KOPT-K1 (cell line): ENCODE results near the gene SDK2.

ENCODE experiments used
- H3K27ac ChIP-seq: fragments of 200-600 bp; sonication (generic); 2 replicates; pipeline ENCODE4 v1.5.1; 2016; ENCODE audit warnings: antibody characterized with exemption, mild to moderate bottlenecking, low read depth, low read length; ENCODE audit not compliant: poor library complexity, severe bottlenecking
- H3K36me3 ChIP-seq: fragments of 200-600 bp; sonication (generic); 2 replicates; pipeline ENCODE4 v1.5.1; 2017; ENCODE audit warnings: antibody characterized with exemption, mild to moderate bottlenecking, low read length, moderate library complexity; ENCODE audit not compliant: insufficient read depth
- H3K9me3 ChIP-seq: fragments of 200-600 bp; sonication (generic); 2 replicates; pipeline ENCODE4 v1.5.1; 2017; ENCODE audit warnings: antibody characterized with exemption, low read length, mild to moderate bottlenecking; ENCODE audit not compliant: insufficient read depth, poor library complexity, severe bottlenecking

The SDK2 gene

DNA sequence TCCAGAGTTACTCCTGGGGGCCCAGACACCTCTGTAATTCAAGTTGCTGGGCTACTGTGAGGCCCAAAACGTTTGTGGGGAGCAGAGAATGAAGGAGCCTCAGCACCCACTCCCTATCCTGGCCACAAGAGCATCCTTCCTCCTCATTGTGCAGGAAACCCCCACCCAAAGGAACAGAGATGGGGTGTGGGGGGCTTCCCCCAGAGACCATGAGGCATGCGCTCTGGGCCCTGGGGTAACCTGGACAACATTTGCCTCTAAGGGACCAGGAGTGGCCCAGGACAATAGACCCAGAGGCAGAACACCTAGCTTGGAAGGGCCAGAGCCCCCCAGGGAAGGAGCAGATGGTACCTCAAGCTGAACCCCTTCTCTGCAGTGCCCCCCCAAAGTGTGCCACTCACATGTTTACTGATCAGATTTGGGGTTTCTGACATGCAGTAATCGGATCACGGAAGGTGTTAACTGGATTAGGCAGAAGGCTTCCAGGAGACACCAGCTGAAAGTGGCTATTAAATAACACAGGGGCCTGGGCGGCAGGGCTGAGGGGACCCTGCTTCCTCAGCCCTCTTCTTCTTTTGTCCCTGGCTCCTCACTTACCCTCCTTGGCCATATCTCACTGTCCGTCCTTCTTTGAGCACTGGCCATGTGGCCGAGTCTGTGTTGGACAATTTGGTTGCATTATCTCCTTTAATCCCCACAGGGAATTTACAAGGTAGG is 50.8 kb downstream of the SDK2 start:
- H3K27ac ChIP-seq = peak overlapping the region; percentile 87
- no peaks in the 10 kb centered on the region for H3K36me3 ChIP-seq
- no peaks in the 10 kb centered on the region for H3K9me3 ChIP-seq

DNA sequence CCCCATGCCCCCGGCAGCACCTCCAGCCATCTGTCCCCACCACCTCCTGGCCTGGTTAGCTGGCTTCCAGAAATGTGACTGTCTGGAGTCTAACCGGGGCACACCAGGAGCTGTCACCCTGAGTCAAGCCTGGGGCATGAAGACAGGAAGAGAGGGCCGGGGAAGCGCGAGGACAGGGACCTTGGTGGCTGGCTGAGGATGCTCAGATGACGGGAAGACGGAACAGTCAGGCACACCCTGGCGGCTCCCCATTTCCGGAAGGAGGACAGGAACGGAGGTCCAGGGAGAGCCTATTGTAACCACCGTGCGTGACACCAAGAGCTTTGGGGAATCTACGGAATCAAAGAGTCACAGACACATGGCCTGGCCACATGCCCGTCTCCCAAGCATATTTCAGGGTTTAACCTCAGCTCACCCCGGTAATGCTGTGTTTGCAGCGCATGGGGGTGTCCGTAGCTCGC is 51.7 kb downstream of the SDK2 start:
- Histone ChIP-seq H3K27ac (peak overlapping the region; percentile 87), H3K9me3 (no peaks in the 10 kb centered on the region), H3K36me3 (no peaks in the 10 kb centered on the region)

DNA sequence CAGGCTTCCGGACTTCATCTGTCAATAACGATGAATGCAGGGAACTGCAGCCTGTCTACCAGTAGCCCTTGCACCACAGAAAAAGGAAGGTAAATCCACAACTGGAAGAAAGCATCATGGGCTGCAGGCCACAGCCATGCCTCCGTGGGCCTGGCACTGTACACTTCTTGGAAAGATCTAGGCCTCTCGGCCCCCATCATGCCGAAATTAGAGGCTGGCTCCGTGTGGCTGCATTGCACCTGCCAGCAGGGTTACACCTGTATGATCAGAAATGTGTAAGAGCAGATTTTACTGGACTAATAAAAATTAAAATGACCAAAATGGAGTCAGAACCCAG is 52.2 kb downstream of the SDK2 start:
- Histone ChIP-seq H3K36me3 (no peaks in the 10 kb centered on the region), H3K27ac (peak overlapping the region; percentile 87), H3K9me3 (no peaks in the 10 kb centered on the region)

DNA sequence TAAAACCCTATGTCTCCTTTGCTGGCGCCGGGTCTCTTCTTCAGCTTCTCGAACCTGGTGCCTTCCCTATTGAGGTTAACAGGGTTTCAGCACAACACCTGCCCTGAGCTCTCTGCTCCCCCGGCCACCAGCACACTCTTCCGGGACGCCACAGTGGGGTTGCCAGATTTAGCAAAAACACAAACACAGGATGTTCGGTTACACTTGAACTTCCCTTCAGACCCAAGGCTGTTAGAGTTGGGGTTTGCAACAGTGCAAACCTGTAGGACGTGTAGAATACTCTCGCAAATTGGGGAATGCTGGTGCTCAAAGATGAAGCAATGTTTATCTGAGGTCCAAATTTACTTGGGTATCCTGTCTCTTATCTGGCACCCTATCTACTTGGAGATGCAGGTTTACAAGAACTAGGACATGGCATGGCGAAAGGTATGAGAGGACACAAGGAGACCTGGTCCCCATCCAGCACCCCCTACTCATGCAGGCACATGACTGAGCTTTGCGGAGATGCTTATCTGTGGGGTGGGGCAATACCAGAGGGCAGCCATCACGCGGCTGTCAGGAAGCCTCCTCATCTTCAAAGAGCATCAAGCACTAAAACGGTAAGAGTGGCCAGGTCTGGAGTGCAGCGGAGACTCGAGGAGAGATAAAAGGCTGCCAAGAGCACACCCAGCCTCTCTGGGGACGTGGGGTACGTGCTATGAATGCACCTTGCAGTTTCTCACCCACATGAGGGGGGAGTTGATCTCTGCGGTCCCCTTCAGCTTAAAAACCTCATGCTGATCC is 52.8 kb downstream of the SDK2 start:
- Histone ChIP-seq H3K9me3 (no peaks in the 10 kb centered on the region), H3K27ac (peak overlapping the region; percentile 87)

DNA sequence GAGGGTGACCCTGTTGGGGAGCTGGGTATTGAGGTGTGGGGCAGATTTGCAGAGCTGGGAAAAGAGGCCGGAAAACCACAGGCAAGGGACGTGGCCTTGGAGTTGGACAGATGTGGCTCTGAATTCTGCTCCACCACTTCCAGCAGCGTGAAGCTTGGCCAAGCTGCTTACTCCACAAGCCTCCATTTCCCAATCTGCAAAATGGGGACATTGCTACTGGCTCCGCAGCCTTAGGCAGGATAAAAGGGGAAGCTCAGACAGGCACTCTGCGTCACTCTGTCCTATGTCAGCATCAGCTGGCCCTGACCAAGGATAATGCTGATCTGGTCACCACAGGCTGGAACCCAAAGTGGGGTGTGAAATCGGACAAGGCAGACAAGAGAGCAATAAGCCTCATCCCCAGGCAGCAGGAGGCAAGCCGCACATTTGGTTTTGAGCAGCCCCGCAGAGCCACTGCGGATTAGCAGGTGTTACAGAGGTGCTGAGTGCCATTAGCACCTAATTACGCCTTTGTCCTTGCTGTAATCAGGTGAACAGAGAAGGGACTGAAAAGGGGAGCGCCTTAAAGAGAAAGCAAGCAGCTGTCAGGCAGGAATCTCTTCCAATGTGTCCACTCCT is 54.8 kb downstream of the SDK2 start:
- peak overlapping the region; percentile 87 for H3K27ac ChIP-seq
- H3K36me3 ChIP-seq = no peaks in the 10 kb centered on the region
- no peaks in the 10 kb centered on the region for H3K9me3 ChIP-seq

More for the DNA sequence above, 52.8 kb downstream of the SDK2 start:
- H3K36me3 ChIP-seq = no peaks in the 10 kb centered on the region

DNA sequence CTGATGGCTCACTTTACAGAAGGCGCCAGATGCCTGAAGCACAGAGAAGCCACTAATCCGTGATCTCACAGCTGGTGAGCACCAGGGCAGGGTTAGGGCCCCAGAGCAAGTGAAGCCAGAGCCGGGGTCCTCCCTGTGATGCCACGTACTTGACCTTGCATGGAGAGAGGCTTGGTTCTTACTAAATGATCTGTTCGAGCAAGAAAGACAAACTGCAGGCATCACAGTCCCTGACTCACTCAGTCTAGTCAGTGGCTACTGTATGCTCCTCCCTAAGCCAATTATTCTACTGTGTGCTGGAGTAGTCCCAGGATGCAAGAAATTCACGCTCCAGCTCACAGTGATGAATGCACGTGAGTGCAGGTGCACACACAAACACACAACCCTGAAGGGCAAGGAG is 55.4 kb downstream of the SDK2 start:
- Histone ChIP-seq H3K27ac (peak overlapping the region; percentile 87), H3K9me3 (no peaks in the 10 kb centered on the region), H3K36me3 (no peaks in the 10 kb centered on the region)

DNA sequence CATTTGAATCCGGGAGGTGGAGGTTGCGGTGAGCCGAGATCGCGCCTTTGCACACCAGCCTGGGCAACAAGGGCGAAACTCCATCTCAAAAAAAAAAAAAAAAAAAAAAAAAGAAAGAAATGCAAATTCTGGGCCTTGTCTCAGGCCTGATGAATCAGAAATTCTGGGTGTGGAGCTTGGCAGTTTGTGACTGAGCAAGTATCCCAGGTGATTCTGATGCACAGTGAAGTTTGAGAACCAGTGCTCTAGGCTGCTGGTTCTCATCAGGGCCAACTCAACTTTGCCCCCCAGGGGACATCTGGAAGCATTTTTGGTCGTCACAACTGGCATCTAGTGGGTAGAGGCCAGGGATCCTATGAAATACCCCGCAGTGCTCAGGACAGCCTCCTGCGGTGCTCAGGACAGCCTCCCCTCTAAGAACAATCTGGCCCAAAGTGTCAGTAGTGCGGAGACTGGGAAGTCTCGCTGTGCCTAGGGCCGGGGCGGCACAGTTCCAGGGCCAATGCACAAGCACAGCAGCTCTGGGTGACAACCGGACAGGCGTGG is 55.9 kb downstream of the SDK2 start:
- peak overlapping the region; percentile 87 for H3K27ac ChIP-seq
- no peaks in the 10 kb centered on the region for H3K9me3 ChIP-seq

DNA sequence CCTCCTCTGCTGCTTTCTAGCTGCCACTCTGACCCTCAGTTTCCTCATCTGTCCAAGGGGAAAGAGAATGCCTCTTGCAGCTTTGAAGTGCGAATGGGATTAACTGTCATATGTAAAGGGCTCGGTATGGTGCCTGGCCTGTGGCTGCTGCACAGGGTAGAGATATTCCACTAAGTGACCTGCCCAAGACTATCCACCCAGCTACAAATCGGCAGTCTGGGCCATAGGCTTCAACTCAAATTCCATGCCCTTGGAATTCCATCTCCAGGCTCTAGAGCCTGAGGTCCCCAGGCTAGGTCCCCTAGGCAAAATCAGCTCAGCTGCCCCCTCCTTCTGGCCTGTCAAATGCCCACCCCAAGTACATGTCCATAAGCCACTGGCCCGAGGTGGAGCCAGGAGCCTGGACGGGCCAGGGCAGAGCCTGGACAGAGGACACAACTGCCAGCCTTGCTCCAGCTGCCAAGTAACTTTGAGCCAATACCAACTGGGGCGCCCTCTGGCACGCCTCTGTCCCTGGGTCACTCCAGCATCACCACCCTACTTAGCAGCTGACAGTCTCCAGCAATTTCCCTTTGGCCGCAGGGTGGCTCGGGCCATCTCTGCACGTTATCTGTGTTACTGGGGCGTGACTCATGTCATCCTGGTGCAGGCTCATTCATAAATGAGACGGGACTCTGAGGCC is 57.2 kb downstream of the SDK2 start:
- Histone ChIP-seq H3K36me3 (no peaks in the 10 kb centered on the region), H3K9me3 (no peaks in the 10 kb centered on the region), H3K27ac (peak overlapping the region; percentile 39)

More for the DNA sequence above, 55.9 kb downstream of the SDK2 start:
- H3K36me3 ChIP-seq = no peaks in the 10 kb centered on the region

DNA sequence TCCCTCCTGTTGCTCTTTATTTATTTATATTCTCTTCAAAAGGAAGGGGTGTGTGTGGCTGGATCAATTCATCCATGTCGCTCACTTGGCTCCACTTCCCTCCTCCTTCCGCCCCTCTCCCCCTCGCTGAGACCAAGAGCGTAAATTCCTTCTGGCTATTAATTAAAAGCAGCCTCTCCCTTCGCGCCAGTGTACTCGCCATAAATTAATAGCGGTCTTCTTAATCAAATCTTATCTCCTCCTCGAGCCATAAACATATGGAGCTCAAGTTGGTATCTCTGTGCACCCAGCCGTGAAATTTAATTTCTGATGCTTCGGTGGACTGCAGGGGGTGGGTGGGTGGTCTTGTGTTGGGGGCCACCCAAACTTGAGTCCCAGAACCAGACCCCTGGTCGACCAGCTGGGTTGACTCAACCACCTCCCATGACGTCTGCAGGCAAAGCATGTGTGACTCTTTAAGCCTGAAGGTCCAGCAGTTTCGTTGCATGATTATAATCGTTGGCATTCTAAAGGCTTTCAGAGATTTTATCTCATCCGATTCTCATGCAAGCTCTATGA is 57.9 kb downstream of the SDK2 start:
- Histone ChIP-seq H3K36me3 (no peaks in the 10 kb centered on the region), H3K27ac (no peak overlapping the region), H3K9me3 (no peaks in the 10 kb centered on the region)

DNA sequence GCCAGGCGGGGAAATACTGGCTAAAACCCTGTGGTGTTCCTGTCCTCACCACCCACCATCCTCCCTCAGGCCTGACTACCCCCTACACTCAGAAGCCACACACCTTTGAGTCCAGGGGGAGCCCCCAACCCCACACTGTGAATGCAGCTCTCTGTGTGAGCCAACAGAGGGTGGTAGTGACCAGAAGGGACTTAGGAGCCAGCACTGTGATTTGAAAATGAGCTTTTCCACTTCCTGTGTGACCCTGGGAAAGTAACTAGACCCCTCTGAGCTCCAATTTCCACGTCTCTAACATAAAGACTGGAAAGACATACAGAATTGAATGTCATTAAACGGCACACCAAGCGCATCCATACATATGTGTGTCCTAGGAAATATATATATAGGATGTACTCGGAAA is 58.7 kb downstream of the SDK2 start:
- Histone ChIP-seq H3K27ac (no peak overlapping the region), H3K9me3 (no peaks in the 10 kb centered on the region), H3K36me3 (no peaks in the 10 kb centered on the region)

DNA sequence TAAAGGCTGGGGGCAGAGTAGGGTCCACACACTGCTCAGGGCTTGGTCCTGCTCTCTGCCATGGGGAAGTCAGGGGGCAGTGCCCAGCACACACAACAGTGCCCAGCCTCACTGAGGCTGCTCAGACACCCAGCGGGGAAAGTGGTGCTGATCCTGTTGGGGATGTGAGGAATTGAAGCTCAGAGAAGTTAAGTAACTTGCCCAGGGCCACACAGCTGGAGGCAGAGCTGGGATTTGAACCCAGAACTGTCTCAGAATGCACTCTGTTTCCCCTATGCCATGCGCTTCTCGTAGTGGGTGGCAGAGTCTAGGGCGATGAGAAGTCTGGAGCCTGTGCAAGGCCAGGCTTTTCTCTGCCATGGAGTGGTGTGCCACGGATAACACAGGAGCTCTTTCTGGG is 59.3 kb downstream of the SDK2 start:
- no peaks in the 10 kb centered on the region for H3K36me3 ChIP-seq
- H3K9me3 ChIP-seq = no peaks in the 10 kb centered on the region
- no peak overlapping the region for H3K27ac ChIP-seq

DNA sequence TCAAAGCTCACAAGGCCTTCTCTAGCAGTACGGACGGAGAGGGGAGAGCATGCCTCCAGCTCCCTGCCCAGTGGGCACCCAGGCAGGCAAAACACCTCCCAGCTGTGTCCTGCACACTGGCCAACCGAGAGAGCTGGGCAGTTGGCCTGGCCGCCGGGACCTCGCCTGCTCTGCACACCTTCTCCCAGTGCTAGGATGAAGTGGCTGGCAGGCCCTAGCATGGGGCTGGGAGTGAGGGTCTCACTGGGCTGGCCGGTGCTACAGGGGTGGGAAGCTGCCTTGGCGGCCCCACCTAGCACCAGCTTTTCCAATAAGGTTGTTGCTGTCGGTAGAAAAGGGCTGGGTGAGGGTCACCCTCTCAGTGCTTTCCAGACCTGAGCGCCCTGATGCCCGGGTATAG is 60.2 kb downstream of the SDK2 start:
- Histone ChIP-seq H3K27ac (no peak overlapping the region), H3K36me3 (no peaks in the 10 kb centered on the region), H3K9me3 (no peaks in the 10 kb centered on the region)

DNA sequence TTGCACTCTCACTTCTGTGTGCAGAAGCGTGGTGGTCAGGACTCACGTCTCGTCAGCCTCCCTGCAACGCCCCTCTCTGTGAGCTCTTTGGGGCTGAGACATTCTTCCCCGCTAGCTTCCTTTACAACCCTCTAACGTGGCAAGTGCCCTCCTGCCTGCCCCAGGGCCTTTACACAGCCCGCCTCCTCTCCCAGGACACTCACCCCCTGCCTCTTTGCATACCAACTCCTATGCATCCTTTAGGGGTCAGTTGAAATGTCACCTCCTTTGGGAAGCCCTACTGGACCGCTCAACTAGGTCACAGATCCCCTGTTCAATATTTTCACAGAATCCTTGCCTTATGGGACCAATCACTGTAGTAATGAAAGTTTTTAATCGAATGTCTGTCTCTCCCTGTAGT is 61.4 kb downstream of the SDK2 start:
- H3K36me3 ChIP-seq = no peaks in the 10 kb centered on the region
- H3K9me3 ChIP-seq = no peaks in the 10 kb centered on the region
- no peak overlapping the region for H3K27ac ChIP-seq

DNA sequence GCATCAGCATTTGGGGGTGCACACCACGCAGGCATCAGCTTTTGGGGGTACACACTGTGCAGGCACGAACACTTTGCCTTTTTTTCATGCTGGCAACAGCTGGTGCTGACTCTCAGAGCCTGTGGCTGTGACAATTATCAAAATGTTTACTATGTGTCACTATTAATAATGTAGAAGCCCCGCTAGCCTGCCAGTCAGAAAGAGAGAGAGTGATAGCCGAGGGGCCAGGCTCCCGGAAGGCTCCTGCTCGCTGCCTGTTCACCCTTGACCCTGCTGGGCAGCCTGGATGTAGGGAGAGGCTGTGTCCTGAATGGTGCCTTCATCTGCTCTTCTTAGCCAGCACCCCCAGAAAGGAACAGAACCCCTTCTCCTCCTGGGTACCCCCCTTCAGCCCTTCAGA is 61.9 kb downstream of the SDK2 start:
- H3K27ac ChIP-seq = no peak overlapping the region
- H3K9me3 ChIP-seq = no peaks in the 10 kb centered on the region

DNA sequence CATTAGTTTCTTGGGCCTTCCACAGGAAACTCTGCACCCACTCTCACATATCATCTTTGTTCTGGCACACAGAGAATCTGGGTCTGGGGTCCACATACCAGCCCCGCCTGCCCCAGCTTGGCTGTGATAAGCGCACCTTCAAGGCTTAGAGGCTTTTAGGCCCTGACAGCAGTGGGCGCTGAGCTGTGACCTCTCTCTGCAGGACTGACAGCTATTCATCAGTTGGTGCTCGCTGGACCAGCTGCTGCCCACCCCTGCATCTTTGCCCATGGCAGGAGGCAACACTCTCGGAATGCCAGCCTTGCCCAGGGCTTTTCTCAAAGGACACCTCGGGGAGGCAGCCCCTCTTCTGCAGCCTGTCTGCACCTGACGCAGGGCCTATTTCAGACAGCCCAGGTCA is 62.9 kb downstream of the SDK2 start:
- no peaks in the 10 kb centered on the region for H3K9me3 ChIP-seq
- no peak overlapping the region for H3K27ac ChIP-seq
- no peaks in the 10 kb centered on the region for H3K36me3 ChIP-seq

More for the DNA sequence above, 61.9 kb downstream of the SDK2 start:
- H3K36me3 ChIP-seq = no peaks in the 10 kb centered on the region
